Activated naive CD4-positive, alpha-beta T cell treated with anti-CD3 and anti-CD28 coated beads for 36 hours (primary cell): ENCODE results near the gene ENSA. TPM values are rescaled to one million over a fixed set of nuclear protein-coding genes. Genes with fewer than 3 reads are reported as not detected.
"Not testable (repeated sequence)": the region's sequence is repeated elsewhere in the genome, so short reads cannot be mapped to it uniquely, and the experiment has no call there.

Experiments used
- CTCF ChIA-PET: fragments of 350-600 bp; sonication (Branson Sonifier 250); formaldehyde crosslinking; loops from one replicate; lab custom pipeline; 2021; ENCODE audit warnings: antibody characterized with exemption; lab: Charles Lee
- DNase-seq: peaks from one replicate; pipeline ENCODE4 v3.0.0-alpha.2; 2020
- H3K27ac Mint-ChIP-seq: one replicate; pipeline ENCODE4 v1.8.0; 2021; ENCODE audit warnings: mild to moderate bottlenecking, mixed read lengths
- H3K27me3 Mint-ChIP-seq: one replicate; pipeline ENCODE4 v1.8.0; 2021; ENCODE audit warnings: low read depth, mixed read lengths
- H3K36me3 Mint-ChIP-seq: one replicate; pipeline ENCODE4 v1.8.0; 2021; ENCODE audit warnings: low read depth, mixed read lengths
- H3K4me1 Mint-ChIP-seq: one replicate; pipeline ENCODE4 v1.8.0; 2021; ENCODE audit warnings: low read depth, mixed read lengths
- H3K4me3 Mint-ChIP-seq: one replicate; pipeline ENCODE4 v1.8.0; 2021; ENCODE audit warnings: mild to moderate bottlenecking, moderate library complexity, mixed read lengths
- H3K9me3 Mint-ChIP-seq: one replicate; pipeline ENCODE4 v1.8.0; 2021; ENCODE audit warnings: mixed read lengths
- intact Hi-C: fragments of 100-400 bp; cut with micrococcal nuclease; formaldehyde crosslinking; loops from one replicate; pipeline ENCODE4 v1.15.1; 2023
- total RNA-seq, 2 experiments: library from RNA; stranded (reverse); gene quantifications; one replicate each; pipeline ENCODE4 v1.2.3, GENCODE V29; 2021

Gene ENSA
- total RNA-seq, 2 experiments from 2014 or later = 187 to 193 TPM

DNA sequence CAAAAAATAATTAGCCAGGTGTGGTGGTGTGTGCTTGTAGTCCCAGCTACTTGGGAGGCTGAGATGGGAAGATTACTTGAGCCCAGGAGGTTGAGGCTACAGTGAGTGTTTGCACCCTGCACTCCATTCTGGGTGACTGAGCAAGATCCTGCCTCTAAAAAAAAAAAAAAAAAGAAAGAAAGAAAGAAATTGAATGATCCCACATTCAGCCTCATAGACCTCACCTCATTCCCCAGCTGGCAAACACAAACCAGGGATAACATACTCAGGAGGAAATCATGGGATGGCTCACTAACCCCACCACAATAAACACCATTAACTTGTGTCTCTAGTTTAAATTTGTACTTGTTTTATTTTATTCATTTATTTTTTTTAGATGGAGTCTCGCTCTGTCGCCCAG is 8.5 kb downstream of the ENSA start:
- no peak for DNase-seq
- no peaks in the 10 kb centered on the region for H3K9me3 Mint-ChIP-seq
- H3K4me3 Mint-ChIP-seq = no peak overlapping the region
- no peaks in the 10 kb centered on the region for H3K27me3 Mint-ChIP-seq
- peaks cover 70% of the 10 kb centered on the region for H3K36me3 Mint-ChIP-seq
- H3K4me1 Mint-ChIP-seq = peaks cover 78% of the 10 kb centered on the region
- intact Hi-C loops = loop anchor here (1.0 to 10.0 kb wide), 4 partner anchors 60 to 376 kb away; partner anchors contain the start of gene TARS2
- CTCF ChIA-PET = interaction anchor here (0.7 to 7.6 kb wide), 8 partner anchors 36 to 238 kb away, joined by 3 to 167 read pairs (median 4); no protein-coding TSS in a partner anchor
- peak overlapping the region; percentile 72 for H3K27ac Mint-ChIP-seq

DNA sequence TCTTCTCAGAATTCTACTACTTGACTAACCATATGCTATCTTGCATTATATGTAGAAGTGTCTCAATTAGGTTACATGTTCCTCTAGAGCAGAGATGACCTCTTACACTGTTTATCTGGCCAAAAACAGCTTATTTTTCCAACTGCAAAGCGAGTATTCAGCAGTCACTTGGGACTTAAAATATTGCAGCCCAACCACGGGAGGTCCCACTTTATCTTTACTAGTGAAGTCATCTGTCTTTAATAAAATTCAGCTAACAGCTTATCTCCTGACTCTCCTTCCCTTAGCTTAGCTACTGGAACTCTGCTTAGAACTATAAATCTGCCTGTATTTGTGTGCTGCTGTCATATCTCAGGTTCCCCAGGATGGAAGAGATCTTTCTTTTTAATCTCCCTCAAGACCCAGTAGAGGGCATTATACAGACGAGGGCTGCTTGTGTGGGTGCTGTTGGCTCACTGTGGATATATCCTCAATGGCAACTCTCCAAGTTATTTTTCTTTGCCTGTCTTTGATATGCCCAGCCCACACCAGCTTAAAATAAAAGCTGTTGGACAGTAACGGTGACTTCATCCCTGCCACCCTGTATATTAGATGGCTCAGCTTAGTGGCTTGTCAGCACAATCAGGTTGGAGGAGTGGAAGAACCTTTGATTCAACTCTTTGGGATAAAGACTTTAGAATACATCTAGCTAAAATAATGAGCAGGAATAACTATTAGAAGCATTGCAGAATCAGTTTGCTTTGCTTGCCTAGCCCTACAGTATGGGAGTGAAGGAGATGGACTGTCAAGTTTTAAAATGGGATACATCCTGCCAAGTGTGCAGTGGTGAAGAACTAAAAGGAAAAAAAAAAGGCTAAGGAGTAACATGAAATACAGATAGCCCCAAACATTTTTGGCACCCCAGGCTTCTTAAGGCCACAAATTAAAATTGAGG is 9.6 kb downstream of the ENSA start:
- Mint-ChIP-seq H3K4me1 (peaks cover 78% of the 10 kb centered on the region), H3K4me3 (no peak overlapping the region), H3K36me3 (peaks cover 69% of the 10 kb centered on the region), H3K9me3 (no peaks in the 10 kb centered on the region), H3K27ac (peak overlapping the region; percentile 6), H3K27me3 (no peaks in the 10 kb centered on the region)
- intact Hi-C loops = loop anchor here (2.0 to 10.0 kb wide), 3 partner anchors 135 to 377 kb away; partner anchors contain the start of gene TARS2
- DNase-seq = no peak
- CTCF ChIA-PET = interaction anchor here (0.5 to 7.6 kb wide), 13 partner anchors 40 to 376 kb away, joined by 3 to 167 read pairs (median 4); no protein-coding TSS in a partner anchor

DNA sequence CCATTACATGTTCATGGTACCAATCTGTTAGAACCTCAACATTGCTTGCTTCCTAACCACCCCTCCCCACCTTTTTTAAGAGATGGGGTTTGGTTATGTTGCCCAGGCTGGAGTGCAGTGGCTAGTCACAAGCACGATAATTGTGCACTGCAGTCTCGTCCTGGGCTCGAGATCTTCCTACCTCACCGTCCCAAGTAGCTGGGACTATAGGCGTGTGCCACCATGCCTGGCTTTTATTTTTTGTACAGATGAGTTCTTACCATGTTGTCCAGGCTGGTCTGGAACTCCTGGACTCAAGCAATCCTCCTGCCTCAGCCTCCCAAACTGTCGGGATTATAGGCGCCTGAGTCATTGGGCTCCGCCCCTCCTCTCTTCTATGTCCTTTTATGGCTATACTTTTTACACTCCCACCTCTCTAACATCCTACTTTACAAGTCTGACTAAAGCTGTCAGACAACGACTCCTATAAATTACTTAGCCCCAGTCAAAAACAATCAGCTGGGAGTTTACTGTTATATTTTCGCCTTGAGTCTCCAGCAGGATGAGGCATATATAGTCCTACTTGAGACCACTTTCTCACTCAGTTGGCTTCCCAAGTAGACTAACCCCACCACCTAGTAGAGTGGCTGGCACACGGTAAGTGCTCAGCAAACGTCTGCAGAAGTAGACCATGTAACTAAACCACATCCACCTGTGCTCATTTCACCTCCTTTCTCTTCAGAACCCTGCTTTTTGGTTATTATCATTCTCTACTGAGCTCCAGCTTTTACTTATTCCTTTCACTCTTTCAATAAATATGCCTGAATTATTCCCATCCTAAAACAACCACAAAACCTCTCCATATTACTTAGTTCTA is 13.8 kb downstream of the ENSA start:
- Mint-ChIP-seq H3K9me3 (no peaks in the 10 kb centered on the region), H3K27me3 (no peaks in the 10 kb centered on the region), H3K4me1 (peaks cover 72% of the 10 kb centered on the region), H3K27ac (peak overlapping the region; percentile 70), H3K36me3 (peaks cover 54% of the 10 kb centered on the region), H3K4me3 (peak overlapping the region; percentile 53)
- CTCF ChIA-PET = interaction anchor here (0.7 to 8.7 kb wide), 2 partner anchors 48 to 53 kb away, joined by 3 to 88 read pairs; no protein-coding TSS in a partner anchor
- intact Hi-C loops = no loop called here
- peak; percentile 36 for DNase-seq

DNA sequence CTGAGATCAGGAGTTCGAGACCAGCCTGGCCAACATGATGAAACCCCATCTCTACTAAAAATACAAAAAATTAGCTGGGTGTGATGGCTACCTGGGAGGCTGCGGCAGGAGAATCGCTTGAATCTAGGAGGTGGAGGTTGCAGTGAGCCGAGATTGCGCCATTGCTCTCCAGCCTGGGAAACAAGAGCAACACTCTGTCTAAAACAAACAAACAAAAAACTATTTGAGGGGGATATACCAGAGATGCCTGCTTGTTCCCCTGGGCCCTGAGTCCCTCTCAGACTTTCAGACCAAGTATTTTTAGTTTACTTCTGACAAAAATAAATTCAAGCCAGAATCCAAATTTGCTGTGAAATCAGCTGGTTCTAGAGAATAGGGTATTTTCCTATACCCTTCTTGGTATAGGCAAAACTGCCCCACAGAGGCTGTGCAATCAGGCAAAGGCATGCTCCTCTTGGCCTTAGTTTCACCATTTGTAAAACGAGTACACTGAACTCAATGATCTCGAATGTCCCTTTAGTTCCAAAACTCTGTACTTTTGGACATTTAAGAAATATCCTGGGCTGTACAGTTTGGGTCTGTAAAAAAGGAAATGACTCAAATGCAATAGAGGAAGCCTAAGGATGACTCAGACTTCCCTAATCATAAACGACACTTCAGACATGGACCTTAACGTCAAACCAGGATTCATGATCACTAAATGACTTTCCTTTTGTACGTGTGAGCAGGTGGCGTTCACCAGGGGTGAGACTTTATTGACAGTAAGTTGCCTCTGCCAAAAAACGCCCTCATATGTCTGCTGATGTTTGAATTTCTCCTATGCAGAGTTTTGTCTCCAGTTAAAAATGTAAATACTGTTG is 16.1 kb downstream of the ENSA start:
- peaks cover 45% of the 10 kb centered on the region for H3K36me3 Mint-ChIP-seq

DNA sequence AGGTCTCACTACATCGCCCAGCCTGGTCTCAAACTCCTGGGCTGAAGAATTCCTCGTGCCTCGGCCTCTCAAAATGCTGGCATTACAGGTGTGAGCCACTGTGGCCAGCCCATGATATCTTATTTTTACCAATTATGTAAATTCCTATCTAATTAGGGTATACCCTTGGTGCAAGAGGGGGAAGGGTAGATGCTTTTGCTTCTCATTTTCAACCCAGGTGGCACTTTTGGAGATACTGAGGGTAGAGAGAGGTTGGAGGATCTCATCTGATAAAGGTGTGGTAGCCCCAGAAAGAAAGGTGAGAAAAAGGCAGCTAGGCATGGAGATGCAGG is 17.4 kb downstream of the ENSA start:
- Mint-ChIP-seq H3K27me3 (no peaks in the 10 kb centered on the region), H3K4me1 (peaks cover 61% of the 10 kb centered on the region), H3K4me3 (peak overlapping the region; percentile 50), H3K27ac (peak overlapping the region; percentile 93), H3K36me3 (peaks cover 40% of the 10 kb centered on the region), H3K9me3 (no peaks in the 10 kb centered on the region)
- intact Hi-C loops = loop anchor here (5.0 kb wide), 1 partner anchor 545 kb away; the partner anchor contains the start of gene TNFAIP8L2
- no peak for DNase-seq
- CTCF ChIA-PET = interaction anchor here (0.8 to 8.7 kb wide), 3 partner anchors 32 to 49 kb away, joined by 3 to 88 read pairs (median 16); no protein-coding TSS in a partner anchor

More for the DNA sequence above, 16.1 kb downstream of the ENSA start:
- H3K27me3 Mint-ChIP-seq = no peaks in the 10 kb centered on the region
- intact Hi-C loops = loop anchor here (1.0 to 5.0 kb wide), 5 partner anchors 9 to 544 kb away; partner anchors contain the start of genes CTSS and TNFAIP8L2
- peaks cover 64% of the 10 kb centered on the region for H3K4me1 Mint-ChIP-seq
- H3K9me3 Mint-ChIP-seq = no peaks in the 10 kb centered on the region
- CTCF ChIA-PET = interaction anchor here (0.6 to 8.7 kb wide), 9 partner anchors 10 to 74 kb away, joined by 3 to 88 read pairs (median 4); partner anchors contain the start of gene ENSA
- H3K4me3 Mint-ChIP-seq = peak overlapping the region; percentile 41
- peak; percentile 81 for DNase-seq
- H3K27ac Mint-ChIP-seq = peak overlapping the region; percentile 93

DNA sequence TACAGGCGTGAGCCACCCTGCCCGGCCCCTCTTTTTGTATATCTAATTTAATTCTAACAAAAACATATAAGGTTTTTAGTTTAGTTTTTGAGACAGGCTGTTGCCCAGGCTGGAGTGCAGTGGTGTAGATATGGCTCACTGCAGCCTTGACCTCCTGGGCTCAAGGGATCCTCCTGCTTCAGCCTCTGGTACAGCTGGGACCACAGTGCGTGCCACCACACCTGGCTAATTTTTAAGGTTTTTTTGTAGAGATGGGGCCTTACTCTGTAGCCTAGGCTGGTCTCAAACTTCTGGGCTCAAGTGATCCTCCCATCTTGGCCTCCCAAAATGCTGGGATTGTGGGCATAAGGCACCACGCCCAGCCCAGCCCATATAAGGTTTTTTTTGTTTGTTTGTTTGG is 18.8 kb downstream of the ENSA start:
- no peak for DNase-seq
- Mint-ChIP-seq H3K9me3 (no peaks in the 10 kb centered on the region), H3K27ac (no peak overlapping the region), H3K4me1 (peaks cover 52% of the 10 kb centered on the region), H3K4me3 (no peak overlapping the region), H3K36me3 (peaks cover 30% of the 10 kb centered on the region), H3K27me3 (no peaks in the 10 kb centered on the region)
- intact Hi-C loops = loop anchor here (5.0 kb wide), 1 partner anchor 547 kb away; the partner anchor contains the start of gene TNFAIP8L2
- CTCF ChIA-PET = interaction anchor here (8.7 kb wide), 1 partner anchor 48 kb away, joined by 88 read pairs; no protein-coding TSS in a partner anchor

DNA sequence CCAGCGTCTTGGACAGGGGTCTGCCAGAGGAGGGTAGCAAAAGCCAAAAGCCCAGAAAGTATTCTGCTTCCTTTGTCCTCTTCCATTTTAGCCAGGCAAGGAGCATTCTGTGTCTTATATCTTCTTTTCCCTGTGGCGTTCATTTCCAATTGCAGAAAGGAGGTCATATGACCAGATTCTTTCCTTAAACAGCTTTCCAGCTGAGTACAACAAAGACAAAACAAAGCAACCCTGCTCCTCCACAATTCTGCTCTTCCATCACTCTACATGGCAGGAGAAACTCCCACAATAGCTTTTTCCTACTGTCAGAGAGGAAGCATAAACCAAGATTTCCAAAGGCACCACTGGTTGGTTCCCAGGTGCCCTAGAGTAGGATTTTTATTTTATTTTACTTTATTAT is 19.7 kb downstream of the ENSA start:
- no peaks in the 10 kb centered on the region for H3K9me3 Mint-ChIP-seq
- no peaks in the 10 kb centered on the region for H3K27me3 Mint-ChIP-seq
- H3K27ac Mint-ChIP-seq = no peak overlapping the region
- no peak for DNase-seq
- CTCF ChIA-PET = interaction anchor here (0.6 to 8.7 kb wide), 2 partner anchors 47 to 132 kb away, joined by 5 to 88 read pairs; no protein-coding TSS in a partner anchor
- H3K4me3 Mint-ChIP-seq = no peak overlapping the region
- peaks cover 24% of the 10 kb centered on the region for H3K36me3 Mint-ChIP-seq
- intact Hi-C loops = loop anchor here (5.0 kb wide), 1 partner anchor 548 kb away; the partner anchor contains the start of gene TNFAIP8L2
- peaks cover 51% of the 10 kb centered on the region for H3K4me1 Mint-ChIP-seq

DNA sequence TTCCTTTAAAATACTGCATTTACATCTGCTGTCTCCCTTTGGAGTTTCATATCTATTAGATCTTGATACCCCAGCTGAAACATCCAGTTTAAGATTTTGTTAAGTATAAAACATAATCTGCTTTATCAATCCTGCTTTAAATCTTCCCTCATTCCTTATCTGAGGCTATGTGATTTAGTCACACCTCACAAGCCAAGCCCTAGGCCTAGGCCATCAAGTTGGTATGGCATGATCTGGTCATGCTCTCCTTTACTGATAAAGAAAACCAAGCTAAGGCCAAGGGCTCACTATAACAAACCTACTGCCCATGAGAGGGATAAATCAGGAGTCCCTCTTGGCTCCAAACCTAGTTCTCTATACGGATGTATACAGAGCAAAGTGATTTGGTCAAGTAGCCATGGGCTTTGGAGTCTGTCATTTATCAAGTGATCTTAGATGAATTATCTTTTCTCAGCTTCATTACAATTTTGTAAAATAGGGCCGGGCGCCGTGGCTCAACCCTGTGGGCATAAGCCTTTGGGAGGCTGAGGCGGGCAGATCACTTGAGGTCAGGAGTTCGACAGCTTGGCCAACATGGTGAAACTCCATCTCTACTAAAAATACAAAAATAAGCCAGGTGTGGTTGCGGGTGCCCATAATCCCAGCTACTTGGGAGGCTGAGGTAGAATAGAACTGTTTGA is 22.8 kb downstream of the ENSA start:
- CTCF ChIA-PET = interaction anchor here (4.2 kb wide), 1 partner anchor 45 kb away, joined by 23 read pairs; no protein-coding TSS in a partner anchor
- no peak overlapping the region for H3K4me3 Mint-ChIP-seq
- H3K36me3 Mint-ChIP-seq = peaks cover 7% of the 10 kb centered on the region
- DNase-seq = no peak
- intact Hi-C loops = no loop called here
- H3K4me1 Mint-ChIP-seq = peaks cover 35% of the 10 kb centered on the region
- no peaks in the 10 kb centered on the region for H3K27me3 Mint-ChIP-seq
- no peak overlapping the region for H3K27ac Mint-ChIP-seq
- no peaks in the 10 kb centered on the region for H3K9me3 Mint-ChIP-seq

DNA sequence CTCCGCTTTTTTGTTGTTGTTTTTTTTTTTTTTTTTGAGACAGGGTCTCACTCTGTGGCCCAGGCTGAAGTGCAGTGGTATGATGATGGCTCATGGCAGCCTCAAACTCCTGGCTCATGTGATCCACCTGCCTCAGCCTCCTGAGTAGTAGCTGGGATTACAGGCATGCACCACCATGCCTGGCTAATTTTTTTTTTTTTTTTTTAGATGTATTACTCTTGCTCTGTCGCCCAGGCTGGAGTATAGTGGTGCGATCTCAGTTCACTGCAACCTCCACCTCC is 24.0 kb downstream of the ENSA start:
- CTCF ChIA-PET = interaction anchor here (4.2 kb wide), 1 partner anchor 44 kb away, joined by 23 read pairs; no protein-coding TSS in a partner anchor
- peaks cover 28% of the 10 kb centered on the region for H3K4me1 Mint-ChIP-seq
- H3K4me3 Mint-ChIP-seq, H3K9me3 Mint-ChIP-seq, DNase-seq, H3K36me3 Mint-ChIP-seq, intact Hi-C loops, H3K27me3 Mint-ChIP-seq: not testable (repeated sequence)
- peak overlapping the region; percentile 46 for H3K27ac Mint-ChIP-seq

DNA sequence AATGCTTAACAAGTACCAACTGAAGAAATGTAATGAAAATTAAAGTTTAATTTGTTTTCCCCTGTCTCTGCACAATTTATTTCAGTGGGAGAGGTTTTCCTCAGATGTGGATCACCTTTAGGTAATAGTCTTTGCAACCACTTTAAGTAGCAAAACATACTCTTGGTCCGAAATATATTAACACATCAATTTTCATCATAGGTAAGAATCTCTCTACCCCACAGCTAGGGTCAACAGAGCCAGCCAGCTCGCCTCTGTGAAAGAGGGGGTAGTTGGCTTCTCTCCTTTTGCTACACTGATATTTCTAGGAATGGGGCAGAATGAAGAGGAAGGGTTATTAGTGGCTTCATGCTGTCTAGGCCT is 25.2 kb downstream of the ENSA start:
- no peak overlapping the region for H3K4me3 Mint-ChIP-seq
- peaks cover 7% of the 10 kb centered on the region for H3K36me3 Mint-ChIP-seq
- H3K9me3 Mint-ChIP-seq = no peaks in the 10 kb centered on the region
- peak overlapping the region; percentile 95 for H3K27ac Mint-ChIP-seq
- peaks cover 25% of the 10 kb centered on the region for H3K4me1 Mint-ChIP-seq
- no peaks in the 10 kb centered on the region for H3K27me3 Mint-ChIP-seq
- CTCF ChIA-PET = interaction anchor here (0.5 to 4.2 kb wide), 2 partner anchors 39 to 43 kb away, joined by 3 to 23 read pairs; no protein-coding TSS in a partner anchor
- DNase-seq = no peak
- intact Hi-C loops = loop anchor here (1.0 kb wide), 2 partner anchors 9 to 25 kb away; partner anchors contain the start of gene MCL1
